ENCODE data around the gene NMNAT2. TPM values are rescaled to one million over a fixed set of nuclear protein-coding genes. Genes with fewer than 3 reads are reported as not detected.
A peak's percentile ranks its signal among the peaks of the same experiment; 100 is the strongest.

The NMNAT2 gene
- total RNA-seq, 6 donors from 2014 or later = 0.13 to 0.72 (median 0.17) TPM; not detected in 2

GRCh38 chr1:183231545-183231944, 186.6 kb downstream of the NMNAT2 start:
- Histone ChIP-seq H3K4me1 (peaks cover 5 to 13% (median 10%) of the 10 kb centered on the region in 4 donors), H3K27ac (no peak overlapping the region), H3K27me3 (no peaks in the 10 kb centered on the region), H3K9me3 (no peaks in the 10 kb centered on the region), H3K36me3 (no peaks in the 10 kb centered on the region), H3K4me3 (no peak overlapping the region)
- ATAC-seq (ENCODE audit: low FRiP score in 2 of 2) (no peak), DNase-seq (no peak)
- WGBS, 2 donors = 97% methylated on average over 1 of the region's 1 CpG
- TF ChIP-seq EP300 (IDR thresholded peaks at IDR 0.05) (no peak), POLR2A (IDR thresholded peaks at IDR 0.05) (no peak), CTCF (IDR thresholded peaks at IDR 0.05) (no peak)

GRCh38 chr1:183230413-183230812, 187.8 kb downstream of the NMNAT2 start:
- H3K9me3 ChIP-seq = no peaks in the 10 kb centered on the region
- H3K36me3 ChIP-seq = no peaks in the 10 kb centered on the region
- H3K4me3 ChIP-seq = no peak overlapping the region
- DNase-seq = no peak
- no peaks in the 10 kb centered on the region for H3K27me3 ChIP-seq
- WGBS, 2 donors = 84 to 85% methylated on average over 2 of the region's 2 CpGs
- H3K4me1 ChIP-seq = peaks cover 5 to 13% (median 10%) of the 10 kb centered on the region in 4 donors
- ATAC-seq (ENCODE audit: low FRiP score in 2 of 2) = no peak
- no peak overlapping the region for H3K27ac ChIP-seq
- TF ChIP-seq EP300 (IDR thresholded peaks at IDR 0.05) (no peak), CTCF (IDR thresholded peaks at IDR 0.05) (no peak), POLR2AphosphoS5 (IDR thresholded peaks at IDR 0.05) (no peak), POLR2A (IDR thresholded peaks at IDR 0.05) (no peak)

GRCh38 chr1:183228347-183229220, 189.6 kb downstream of the NMNAT2 start:
- TF ChIP-seq CTCF (IDR thresholded peaks at IDR 0.05) (peak in 1 of 6 experiments; percentile 10), EP300 (IDR thresholded peaks at IDR 0.05) (no peak)
- 77 to 88% methylated on average over 10 to 13 of the region's 13 CpGs for WGBS, 2 donors
- Histone ChIP-seq H3K36me3 (no peaks in the 10 kb centered on the region), H3K4me3 (no peak overlapping the region), H3K9me3 (no peaks in the 10 kb centered on the region), H3K27me3 (no peaks in the 10 kb centered on the region), H3K4me1 (no peaks in the 10 kb centered on the region), H3K27ac (no peak overlapping the region)
- DNase-seq (no peak), ATAC-seq (ENCODE audit: low FRiP score in 2 of 2) (peak in 1 of 2 donors; percentile 43)

- WGBS, 2 donors = 75 to 78% methylated on average over 15 to 16 of the region's 16 CpGs
- Histone ChIP-seq H3K4me3 (no peak overlapping the region), H3K36me3 (no peaks in the 10 kb centered on the region), H3K9me3 (no peaks in the 10 kb centered on the region), H3K4me1 (no peaks in the 10 kb centered on the region), H3K27ac (no peak overlapping the region), H3K27me3 (no peaks in the 10 kb centered on the region)
- ATAC-seq (ENCODE audit: low FRiP score in 2 of 2) (peak; percentile 71 to 75), DNase-seq (no peak)
- TF ChIP-seq EP300 (IDR thresholded peaks at IDR 0.05) (no peak), CTCF (IDR thresholded peaks at IDR 0.05) (peak; percentile 50 to 74 (median 70))
Measured at GRCh38 chr1:183227422-183228346, 190.5 kb downstream of the NMNAT2 start.

All from upper lobe of left lung (tissue), 6 donors.